ENCODE results near the gene TMEM127. TPM values are rescaled to one million over a fixed set of nuclear protein-coding genes. Genes with fewer than 3 reads are reported as not detected.

TMEM127 gene
- total RNA-seq, 1 donor = 55.0 TPM

DNA sequence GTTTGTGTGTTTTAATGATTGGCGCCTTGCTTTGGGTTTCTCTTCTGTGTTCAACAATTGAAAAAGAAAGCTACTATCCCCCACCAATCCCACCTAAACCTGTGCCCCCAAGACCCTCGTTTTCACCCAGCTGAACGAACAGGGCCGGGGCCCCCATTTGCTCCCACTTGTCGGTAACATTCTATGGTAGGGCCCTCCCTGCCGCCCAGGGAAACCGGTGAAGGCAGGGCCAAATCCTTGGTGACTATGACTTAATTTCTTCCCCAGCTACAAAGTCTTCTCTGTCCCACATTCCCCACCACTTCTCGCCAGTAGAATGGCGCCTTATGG, 40.1 kb upstream of the TMEM127 start:
- H3K4me1 ChIP-seq (ENCODE audit: insufficient read depth, low read length) = peaks cover 14% of the 10 kb centered on the region
- TF ChIP-seq, protein P1, sequence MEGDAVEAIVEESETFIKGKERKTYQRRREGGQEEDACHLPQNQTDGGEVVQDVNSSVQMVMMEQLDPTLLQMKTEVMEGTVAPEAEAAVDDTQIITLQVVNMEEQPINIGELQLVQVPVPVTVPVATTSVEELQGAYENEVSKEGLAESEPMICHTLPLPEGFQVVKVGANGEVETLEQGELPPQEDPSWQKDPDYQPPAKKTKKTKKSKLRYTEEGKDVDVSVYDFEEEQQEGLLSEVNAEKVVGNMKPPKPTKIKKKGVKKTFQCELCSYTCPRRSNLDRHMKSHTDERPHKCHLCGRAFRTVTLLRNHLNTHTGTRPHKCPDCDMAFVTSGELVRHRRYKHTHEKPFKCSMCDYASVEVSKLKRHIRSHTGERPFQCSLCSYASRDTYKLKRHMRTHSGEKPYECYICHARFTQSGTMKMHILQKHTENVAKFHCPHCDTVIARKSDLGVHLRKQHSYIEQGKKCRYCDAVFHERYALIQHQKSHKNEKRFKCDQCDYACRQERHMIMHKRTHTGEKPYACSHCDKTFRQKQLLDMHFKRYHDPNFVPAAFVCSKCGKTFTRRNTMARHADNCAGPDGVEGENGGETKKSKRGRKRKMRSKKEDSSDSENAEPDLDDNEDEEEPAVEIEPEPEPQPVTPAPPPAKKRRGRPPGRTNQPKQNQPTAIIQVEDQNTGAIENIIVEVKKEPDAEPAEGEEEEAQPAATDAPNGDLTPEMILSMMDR (IDR thresholded peaks at IDR 0.05; ENCODE audit: extremely low read depth, low read depth, low read length) = no peak
- peak overlapping the region; percentile 94 for H3K4me3 ChIP-seq (ENCODE audit: insufficient read depth, low read length)
- H2AFZ ChIP-seq (ENCODE audit: low read length) = peak overlapping the region; percentile 91
- peak overlapping the region; percentile 93 for H3K4me2 ChIP-seq (ENCODE audit: insufficient read depth, low read length)
- peaks cover 6% of the 10 kb centered on the region for H4K20me1 ChIP-seq (ENCODE audit: insufficient read depth, low read length)
- no peaks in the 10 kb centered on the region for H3K27me3 ChIP-seq (ENCODE audit: insufficient read depth, low read length)
- H3K9me3 ChIP-seq (ENCODE audit: low read depth, low read length) = no peaks in the 10 kb centered on the region
- H3K27ac ChIP-seq (ENCODE audit: low read depth, low read length) = peak overlapping the region; percentile 70
- H3K36me3 ChIP-seq (ENCODE audit: insufficient read depth, low read length) = peaks cover 25% of the 10 kb centered on the region
- DNase-seq (ENCODE audit: insufficient read length, low spot score, missing footprints) = no peak
- peaks cover 41% of the 10 kb centered on the region for H3K79me2 ChIP-seq (ENCODE audit: insufficient read depth, low read length)

GRCh38 chr2:96305091-96305978, 39.5 kb upstream of the TMEM127 start, which contains the start of gene SNRNP200:
Gene SNRNP200, minus strand, starts transcription at chr2:96305546. Its CDS starts 109 bp downstream, at chr2:96305437.
- H3K36me3 ChIP-seq (ENCODE audit: insufficient read depth, low read length) = peaks cover 30% of the 10 kb centered on the region
- H3K9me3 ChIP-seq (ENCODE audit: low read depth, low read length) = no peaks in the 10 kb centered on the region
- H3K79me2 ChIP-seq (ENCODE audit: insufficient read depth, low read length) = peaks cover 44% of the 10 kb centered on the region
- H3K27me3 ChIP-seq (ENCODE audit: insufficient read depth, low read length) = no peaks in the 10 kb centered on the region
- peak within 1 kb of the TSS; percentile 93 for H3K4me2 ChIP-seq (ENCODE audit: insufficient read depth, low read length)
- peak within 1 kb of the TSS; percentile 93 for H2AFZ ChIP-seq (ENCODE audit: low read length)
- TF ChIP-seq, protein P1 (IDR thresholded peaks at IDR 0.05; ENCODE audit: extremely low read depth, low read depth, low read length) = no peak
- peak within 1 kb of the TSS; percentile 70 for H3K27ac ChIP-seq (ENCODE audit: low read depth, low read length)
- DNase-seq (ENCODE audit: insufficient read length, low spot score, missing footprints) = peak; percentile 94
- H3K4me3 ChIP-seq (ENCODE audit: insufficient read depth, low read length) = peak within 1 kb of the TSS; percentile 94
- H3K4me1 ChIP-seq (ENCODE audit: insufficient read depth, low read length) = peaks cover 14% of the 10 kb centered on the region
- H4K20me1 ChIP-seq (ENCODE audit: insufficient read depth, low read length) = peaks cover 6% of the 10 kb centered on the region

- Histone ChIP-seq H3K4me1 (ENCODE audit: insufficient read depth, low read length) (peaks cover 14% of the 10 kb centered on the region), H3K4me3 (ENCODE audit: insufficient read depth, low read length) (peak overlapping the region; percentile 94), H3K27me3 (ENCODE audit: insufficient read depth, low read length) (no peaks in the 10 kb centered on the region), H2AFZ (ENCODE audit: low read length) (peak overlapping the region; percentile 7), H3K79me2 (ENCODE audit: insufficient read depth, low read length) (peaks cover 44% of the 10 kb centered on the region), H3K36me3 (ENCODE audit: insufficient read depth, low read length) (peaks cover 36% of the 10 kb centered on the region), H4K20me1 (ENCODE audit: insufficient read depth, low read length) (peaks cover 6% of the 10 kb centered on the region), H3K9me3 (ENCODE audit: low read depth, low read length) (no peaks in the 10 kb centered on the region), H3K4me2 (ENCODE audit: insufficient read depth, low read length) (peak overlapping the region; percentile 93), H3K27ac (ENCODE audit: low read depth, low read length) (peak overlapping the region; percentile 70)
- TF ChIP-seq, protein P1 (IDR thresholded peaks at IDR 0.05; ENCODE audit: extremely low read depth, low read depth, low read length) = no peak
- DNase-seq (ENCODE audit: insufficient read length, low spot score, missing footprints) = no peak
These were observed 38.8 kb upstream of the TMEM127 start for GRCh38 chr2:96304606-96305005.

GRCh38 chr2:96301865-96302264, 36.1 kb upstream of the TMEM127 start:
- H3K9me3 ChIP-seq (ENCODE audit: low read depth, low read length) = no peaks in the 10 kb centered on the region
- no peak overlapping the region for H3K4me3 ChIP-seq (ENCODE audit: insufficient read depth, low read length)
- peaks cover 44% of the 10 kb centered on the region for H3K79me2 ChIP-seq (ENCODE audit: insufficient read depth, low read length)
- H3K4me2 ChIP-seq (ENCODE audit: insufficient read depth, low read length) = no peak overlapping the region
- H3K27ac ChIP-seq (ENCODE audit: low read depth, low read length) = no peak overlapping the region
- H3K27me3 ChIP-seq (ENCODE audit: insufficient read depth, low read length) = no peaks in the 10 kb centered on the region
- peaks cover 63% of the 10 kb centered on the region for H3K36me3 ChIP-seq (ENCODE audit: insufficient read depth, low read length)
- peaks cover 6% of the 10 kb centered on the region for H4K20me1 ChIP-seq (ENCODE audit: insufficient read depth, low read length)
- peaks cover 14% of the 10 kb centered on the region for H3K4me1 ChIP-seq (ENCODE audit: insufficient read depth, low read length)
- no peak for DNase-seq (ENCODE audit: insufficient read length, low spot score, missing footprints)
- H2AFZ ChIP-seq (ENCODE audit: low read length) = no peak overlapping the region
- TF ChIP-seq, protein P1 (IDR thresholded peaks at IDR 0.05; ENCODE audit: extremely low read depth, low read depth, low read length) = no peak

Data from osteoblast (primary cell).